ENCODE measurements around the gene SPSB1.

The SPSB1 gene

GRCh38 chr1:9281908-9282695, 10.6 kb upstream of the SPSB1 start:
- peaks cover 0 to 18% (median 6%) of the 10 kb centered on the region in 5 experiments for H3K9me3 ChIP-seq (ENCODE audit: control extremely low read depth in 1 of 5, control insufficient read depth in 4 of 5, insufficient read depth in 2 of 5, low read depth in 1 of 5, low read length in 4 of 5)
- H3K36me3 ChIP-seq (ENCODE audit: control insufficient read depth in 4 of 4, insufficient read depth in 4 of 4, low read length in 3 of 4) = no peaks in the 10 kb centered on the region
- POLR2A ChIA-PET = no interaction called here
- H3K27ac ChIP-seq (ENCODE audit: insufficient read depth in 1 of 2, low read depth in 1 of 2, low read length in 2 of 2, poor library complexity in 1 of 2, severe bottlenecking in 2 of 2) = no peak overlapping the region
- WGBS (ENCODE audit: insufficient coverage) = 63% methylated on average over 11 of the region's 12 CpGs
- H3K4me3 ChIP-seq (ENCODE audit: control insufficient read depth in 1 of 7, extremely low read depth in 1 of 7, insufficient read depth in 4 of 7, low read depth in 2 of 7, low read length in 6 of 7) = no peak overlapping the region
- DNase-seq = peak in 2 of 3 donors; percentile 29 to 43
- peaks cover 0 to 21% (median 15%) of the 10 kb centered on the region in 4 experiments for H3K4me1 ChIP-seq (ENCODE audit: control extremely low read depth in 1 of 4, control insufficient read depth in 4 of 4, insufficient read depth in 4 of 4, low read length in 3 of 4)
- peaks cover 0 to 15% (median 3%) of the 10 kb centered on the region in 5 experiments for H3K27me3 ChIP-seq (replicated peaks in 2 of 5; ENCODE audit: control insufficient read depth in 4 of 5, insufficient read depth in 5 of 5, low read length in 4 of 5)
- CTCF ChIA-PET = interaction anchor here (0.9 to 3.1 kb wide), 2 partner anchors 9 to 209 kb away, joined by 5 to 10 read pairs; no protein-coding TSS in a partner anchor

- WGBS (ENCODE audit: insufficient coverage) = 100% methylated on average over 1 of the region's 4 CpGs
- peaks cover 0 to 21% (median 15%) of the 10 kb centered on the region in 4 experiments for H3K4me1 ChIP-seq (ENCODE audit: control extremely low read depth in 1 of 4, control insufficient read depth in 4 of 4, insufficient read depth in 4 of 4, low read length in 3 of 4)
- ChIA-PET CTCF (interaction anchor here (0.6 to 3.1 kb wide), 6 partner anchors 10 to 213 kb away, joined by 3 to 10 read pairs (median 4); no protein-coding TSS in a partner anchor), POLR2A (no interaction called here)
- H3K9me3 ChIP-seq (ENCODE audit: control extremely low read depth in 1 of 5, control insufficient read depth in 4 of 5, insufficient read depth in 2 of 5, low read depth in 1 of 5, low read length in 4 of 5) = peaks cover 0 to 23% (median 6%) of the 10 kb centered on the region in 5 experiments
- H3K27me3 ChIP-seq (replicated peaks in 2 of 5; ENCODE audit: control insufficient read depth in 4 of 5, insufficient read depth in 5 of 5, low read length in 4 of 5) = peaks cover 0 to 15% (median 3%) of the 10 kb centered on the region in 5 experiments
- DNase-seq = no peak
- H3K4me3 ChIP-seq (ENCODE audit: control insufficient read depth in 1 of 7, extremely low read depth in 1 of 7, insufficient read depth in 4 of 7, low read depth in 2 of 7, low read length in 6 of 7) = no peak overlapping the region
- H3K36me3 ChIP-seq (ENCODE audit: control insufficient read depth in 4 of 4, insufficient read depth in 4 of 4, low read length in 3 of 4) = no peaks in the 10 kb centered on the region
- no peak overlapping the region for H3K27ac ChIP-seq (ENCODE audit: insufficient read depth in 1 of 2, low read depth in 1 of 2, low read length in 2 of 2, poor library complexity in 1 of 2, severe bottlenecking in 2 of 2)
These were observed 10.1 kb upstream of the SPSB1 start for GRCh38 chr1:9282696-9282955.

GRCh38 chr1:9284061-9284460, 8.6 kb upstream of the SPSB1 start:
- Histone ChIP-seq H3K36me3 (ENCODE audit: control insufficient read depth in 4 of 4, insufficient read depth in 4 of 4, low read length in 3 of 4) (no peaks in the 10 kb centered on the region), H3K27ac (ENCODE audit: insufficient read depth in 1 of 2, low read depth in 1 of 2, low read length in 2 of 2, poor library complexity in 1 of 2, severe bottlenecking in 2 of 2) (no peak overlapping the region), H3K4me3 (ENCODE audit: control insufficient read depth in 1 of 7, extremely low read depth in 1 of 7, insufficient read depth in 4 of 7, low read depth in 2 of 7, low read length in 6 of 7) (no peak overlapping the region), H3K4me1 (ENCODE audit: control extremely low read depth in 1 of 4, control insufficient read depth in 4 of 4, insufficient read depth in 4 of 4, low read length in 3 of 4) (peaks cover 0 to 21% (median 15%) of the 10 kb centered on the region in 4 experiments), H3K27me3 (replicated peaks in 2 of 5; ENCODE audit: control insufficient read depth in 4 of 5, insufficient read depth in 5 of 5, low read length in 4 of 5) (peaks cover 0 to 15% (median 3%) of the 10 kb centered on the region in 5 experiments), H3K9me3 (ENCODE audit: control extremely low read depth in 1 of 5, control insufficient read depth in 4 of 5, insufficient read depth in 2 of 5, low read depth in 1 of 5, low read length in 4 of 5) (peaks cover 0 to 29% (median 6%) of the 10 kb centered on the region in 5 experiments)
- no peak for DNase-seq
- POLR2A ChIA-PET = no interaction called here
- CTCF ChIA-PET = interaction anchor here (1.2 to 3.7 kb wide), 5 partner anchors 11 to 207 kb away, joined by 3 to 15 read pairs (median 4); no protein-coding TSS in a partner anchor
- WGBS (ENCODE audit: insufficient coverage) = 96% methylated on average over 2 of the region's 2 CpGs

GRCh38 chr1:9286556-9286955, 6.1 kb upstream of the SPSB1 start:
- no peaks in the 10 kb centered on the region for H3K36me3 ChIP-seq (ENCODE audit: control insufficient read depth in 4 of 4, insufficient read depth in 4 of 4, low read length in 3 of 4)
- ChIA-PET POLR2A (no interaction called here), CTCF (interaction anchor here (1.6 to 6.2 kb wide), 3 partner anchors 9 to 169 kb away, joined by 3 to 98 read pairs (median 15); no protein-coding TSS in a partner anchor)
- H3K4me3 ChIP-seq (ENCODE audit: control insufficient read depth in 1 of 7, extremely low read depth in 1 of 7, insufficient read depth in 4 of 7, low read depth in 2 of 7, low read length in 6 of 7) = no peak overlapping the region
- H3K27ac ChIP-seq (ENCODE audit: insufficient read depth in 1 of 2, low read depth in 1 of 2, low read length in 2 of 2, poor library complexity in 1 of 2, severe bottlenecking in 2 of 2) = no peak overlapping the region
- H3K4me1 ChIP-seq (ENCODE audit: control extremely low read depth in 1 of 4, control insufficient read depth in 4 of 4, insufficient read depth in 4 of 4, low read length in 3 of 4) = peaks cover 0 to 8% (median 6%) of the 10 kb centered on the region in 4 experiments
- no peak for DNase-seq
- H3K27me3 ChIP-seq (replicated peaks in 2 of 5; ENCODE audit: control insufficient read depth in 4 of 5, insufficient read depth in 5 of 5, low read length in 4 of 5) = peaks cover 0 to under 1% (median 0%) of the 10 kb centered on the region in 5 experiments
- peaks cover 0 to 29% (median 6%) of the 10 kb centered on the region in 5 experiments for H3K9me3 ChIP-seq (ENCODE audit: control extremely low read depth in 1 of 5, control insufficient read depth in 4 of 5, insufficient read depth in 2 of 5, low read depth in 1 of 5, low read length in 4 of 5)
- 92% methylated on average over 6 of the region's 6 CpGs for WGBS (ENCODE audit: insufficient coverage)

GRCh38 chr1:9289090-9289534, 3.6 kb upstream of the SPSB1 start:
- Histone ChIP-seq H3K4me3 (ENCODE audit: control insufficient read depth in 1 of 7, extremely low read depth in 1 of 7, insufficient read depth in 4 of 7, low read depth in 2 of 7, low read length in 6 of 7) (no peak overlapping the region), H3K9me3 (ENCODE audit: control extremely low read depth in 1 of 5, control insufficient read depth in 4 of 5, insufficient read depth in 2 of 5, low read depth in 1 of 5, low read length in 4 of 5) (peaks cover 0 to 27% (median 6%) of the 10 kb centered on the region in 5 experiments), H3K27ac (ENCODE audit: insufficient read depth in 1 of 2, low read depth in 1 of 2, low read length in 2 of 2, poor library complexity in 1 of 2, severe bottlenecking in 2 of 2) (no peak overlapping the region), H3K4me1 (ENCODE audit: control extremely low read depth in 1 of 4, control insufficient read depth in 4 of 4, insufficient read depth in 4 of 4, low read length in 3 of 4) (peaks cover 0 to 15% (median 10%) of the 10 kb centered on the region in 4 experiments), H3K36me3 (ENCODE audit: control insufficient read depth in 4 of 4, insufficient read depth in 4 of 4, low read length in 3 of 4) (no peaks in the 10 kb centered on the region), H3K27me3 (replicated peaks in 2 of 5; ENCODE audit: control insufficient read depth in 4 of 5, insufficient read depth in 5 of 5, low read length in 4 of 5) (peaks cover 0 to 11% (median 4%) of the 10 kb centered on the region in 5 experiments)
- peak; percentile 74 to 86 (median 78) for DNase-seq
- 20% methylated on average over 1 of the region's 6 CpGs for WGBS (ENCODE audit: insufficient coverage)
- POLR2A ChIA-PET = interaction anchor here (1.3 kb wide), 1 partner anchor 166 kb away, joined by 4 read pairs; no protein-coding TSS in a partner anchor
- CTCF ChIA-PET = interaction anchor here (0.7 to 6.2 kb wide), 14 partner anchors 13 to 203 kb away, joined by 3 to 98 read pairs (median 4); no protein-coding TSS in a partner anchor

- Histone ChIP-seq H3K27ac (ENCODE audit: insufficient read depth in 1 of 2, low read depth in 1 of 2, low read length in 2 of 2, poor library complexity in 1 of 2, severe bottlenecking in 2 of 2) (no peak overlapping the region), H3K4me3 (ENCODE audit: control insufficient read depth in 1 of 7, extremely low read depth in 1 of 7, insufficient read depth in 4 of 7, low read depth in 2 of 7, low read length in 6 of 7) (no peak overlapping the region), H3K27me3 (replicated peaks in 2 of 5; ENCODE audit: control insufficient read depth in 4 of 5, insufficient read depth in 5 of 5, low read length in 4 of 5) (peaks cover 0 to 14% (median 8%) of the 10 kb centered on the region in 5 experiments), H3K9me3 (ENCODE audit: control extremely low read depth in 1 of 5, control insufficient read depth in 4 of 5, insufficient read depth in 2 of 5, low read depth in 1 of 5, low read length in 4 of 5) (peaks cover 0 to 22% (median 6%) of the 10 kb centered on the region in 5 experiments), H3K36me3 (ENCODE audit: control insufficient read depth in 4 of 4, insufficient read depth in 4 of 4, low read length in 3 of 4) (no peaks in the 10 kb centered on the region), H3K4me1 (ENCODE audit: control extremely low read depth in 1 of 4, control insufficient read depth in 4 of 4, insufficient read depth in 4 of 4, low read length in 3 of 4) (peaks cover 0 to 23% (median 18%) of the 10 kb centered on the region in 4 experiments)
- POLR2A ChIA-PET = interaction anchor here (1.3 kb wide), 1 partner anchor 165 kb away, joined by 4 read pairs; no protein-coding TSS in a partner anchor
- peak in 2 of 3 donors; percentile 36 to 44 for DNase-seq
- 77% methylated on average over 3 of the region's 5 CpGs for WGBS (ENCODE audit: insufficient coverage)
- CTCF ChIA-PET = interaction anchor here (0.8 to 6.2 kb wide), 18 partner anchors 14 to 285 kb away, joined by 3 to 98 read pairs (median 4); no protein-coding TSS in a partner anchor
These were observed 2.8 kb upstream of the SPSB1 start for GRCh38 chr1:9289711-9290485.
